ENCODE results near the gene HNF4A.
"Not testable (repeated sequence)": the region's sequence is repeated elsewhere in the genome, so short reads cannot be mapped to it uniquely, and the experiment has no call there.

The HNF4A gene

DNA sequence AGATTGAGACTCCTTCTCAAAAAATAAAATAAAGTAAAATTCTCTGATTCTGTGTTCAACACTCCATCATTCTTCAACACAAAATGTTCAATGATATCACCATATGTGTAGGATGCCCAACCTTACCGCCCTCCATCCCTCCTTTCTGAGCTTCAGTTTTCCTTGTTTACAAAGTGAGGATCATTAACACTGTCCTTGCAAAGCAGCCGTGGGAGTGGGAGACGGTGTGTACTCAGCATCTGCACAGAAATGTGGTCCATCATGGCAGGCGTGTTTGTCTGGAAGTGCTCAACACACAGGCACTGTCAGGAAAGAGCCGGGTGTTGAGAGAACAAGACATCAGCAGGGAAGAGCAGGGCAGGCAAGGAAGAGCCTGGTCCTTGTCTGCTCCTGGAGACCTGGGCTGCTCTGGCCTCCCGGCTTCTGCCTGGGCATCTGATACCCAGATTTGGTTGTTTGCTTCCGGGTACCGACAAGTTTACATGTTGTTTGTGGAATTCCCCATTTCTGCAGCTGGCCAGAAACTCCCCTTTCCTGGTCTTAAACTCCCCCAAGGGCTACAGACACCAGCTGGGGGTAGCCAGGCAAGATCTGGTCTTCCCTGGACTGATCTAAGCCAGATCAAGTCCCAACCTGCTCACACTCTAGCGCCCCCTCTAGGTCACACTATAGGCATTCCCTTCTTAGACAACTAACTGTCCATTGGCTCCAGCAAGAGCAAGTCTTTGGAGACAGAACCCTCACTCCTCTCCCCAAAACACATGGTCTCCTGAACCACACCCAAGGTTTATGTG lies 93.5 kb downstream of the HNF4A start:
- no peak for DNase-seq

DNA sequence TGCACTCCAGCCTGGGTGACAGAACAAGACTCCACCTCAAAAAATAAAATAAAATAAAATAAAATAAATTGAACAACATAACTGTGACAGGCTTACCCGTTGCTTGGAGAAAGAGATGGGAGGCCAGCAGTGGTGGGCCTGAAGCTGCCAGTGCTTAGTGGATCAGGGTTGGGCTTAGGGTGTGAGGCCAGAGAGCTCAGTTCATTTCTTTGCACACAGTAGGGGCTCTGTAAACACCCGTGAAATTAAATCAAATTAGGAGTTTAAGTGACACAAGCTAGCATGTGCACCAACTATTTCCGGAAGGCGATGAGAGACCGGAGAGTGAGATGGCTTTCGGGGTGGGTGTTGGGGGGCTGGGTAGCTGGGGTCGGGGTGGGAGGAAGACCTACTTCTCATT lies 94.4 kb downstream of the HNF4A start:
- no peak for DNase-seq

DNA sequence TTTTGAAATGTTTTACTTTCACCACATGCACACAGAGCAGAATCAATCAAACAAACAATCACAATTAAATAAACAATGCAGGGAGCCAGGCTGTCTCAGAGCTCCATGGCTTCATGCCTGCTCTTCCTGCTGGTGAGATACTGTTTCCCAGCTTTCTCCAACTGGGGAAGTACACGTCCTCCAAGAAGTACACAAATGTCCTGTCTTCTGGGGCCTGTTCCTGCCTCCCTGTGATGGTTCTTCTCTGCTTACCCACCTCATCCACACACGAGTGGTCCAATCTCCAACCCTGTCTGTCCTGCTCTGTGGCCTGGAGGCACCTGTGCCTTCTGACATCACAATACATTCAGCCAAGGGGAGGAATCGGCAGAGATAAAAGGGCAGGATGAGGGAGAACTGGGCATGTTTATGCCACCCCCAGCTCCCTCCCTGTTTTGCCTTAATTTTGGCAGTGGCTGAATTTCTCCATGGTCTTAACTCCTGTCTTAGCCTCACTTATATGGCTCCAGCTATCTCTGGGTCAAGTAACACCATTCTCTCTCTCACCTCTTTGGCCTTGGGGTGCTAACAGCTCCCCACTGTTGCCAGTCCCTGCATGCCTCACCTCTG lies 94.9 kb downstream of the HNF4A start:
- DNase-seq, result no peak

DNA sequence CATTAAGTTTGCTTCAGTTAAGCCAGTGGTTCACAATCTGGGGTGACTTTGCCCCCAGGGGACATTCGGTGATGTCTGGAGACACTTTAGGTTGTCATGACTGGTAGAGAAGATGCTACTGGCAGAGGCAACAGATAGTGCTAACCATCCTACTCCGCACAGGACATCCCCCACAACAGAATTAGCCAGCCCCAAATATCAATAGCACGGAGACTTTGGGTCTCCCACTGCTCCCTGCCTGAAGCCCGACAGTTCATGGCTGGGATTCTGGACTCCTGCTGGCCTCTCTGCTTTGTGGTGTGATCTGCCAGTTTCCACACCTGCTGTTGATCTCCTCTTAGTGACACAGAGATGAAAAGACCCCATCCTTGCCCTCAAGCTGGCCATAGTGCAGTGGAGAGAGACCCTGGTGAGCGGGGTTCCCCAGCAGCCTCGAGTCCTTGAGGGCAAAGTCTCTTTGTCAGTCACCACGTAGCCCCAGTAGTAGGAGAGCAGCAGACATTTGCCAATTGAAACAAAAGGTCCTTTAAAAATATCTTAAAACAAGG lies 95.5 kb downstream of the HNF4A start:
- DNase-seq, result no peak

DNA sequence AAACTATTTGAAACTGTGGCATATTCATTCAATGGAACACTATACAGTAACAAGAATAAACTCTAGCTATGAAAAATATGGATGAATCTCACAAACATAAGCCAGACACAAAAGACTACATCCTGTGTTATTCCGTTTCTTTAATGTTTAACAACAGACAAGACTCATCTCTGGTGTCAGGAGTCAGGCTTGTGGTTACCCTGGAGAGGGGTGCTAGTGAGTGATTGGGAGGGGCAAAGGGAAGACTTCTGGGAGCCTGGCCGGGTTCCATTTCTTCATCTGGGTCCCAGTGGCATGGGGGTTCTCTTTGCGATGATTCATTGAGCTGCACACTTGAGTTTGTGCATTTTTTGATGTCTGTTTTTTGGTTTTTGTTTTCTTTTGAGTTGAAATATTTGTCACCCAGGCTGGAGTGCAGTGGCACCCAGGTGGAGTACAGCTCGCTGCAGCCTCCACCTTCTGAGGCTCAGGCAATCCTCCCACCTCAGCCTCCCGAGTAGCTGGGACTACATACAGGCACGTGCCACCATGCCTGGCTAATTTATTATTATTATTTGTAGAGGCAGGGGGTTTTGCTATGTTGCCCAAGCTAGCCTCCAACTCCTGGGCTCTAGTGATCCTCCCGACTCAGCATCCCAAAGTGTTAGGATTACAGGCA lies 98.9 kb downstream of the HNF4A start:
- no peak for DNase-seq

DNA sequence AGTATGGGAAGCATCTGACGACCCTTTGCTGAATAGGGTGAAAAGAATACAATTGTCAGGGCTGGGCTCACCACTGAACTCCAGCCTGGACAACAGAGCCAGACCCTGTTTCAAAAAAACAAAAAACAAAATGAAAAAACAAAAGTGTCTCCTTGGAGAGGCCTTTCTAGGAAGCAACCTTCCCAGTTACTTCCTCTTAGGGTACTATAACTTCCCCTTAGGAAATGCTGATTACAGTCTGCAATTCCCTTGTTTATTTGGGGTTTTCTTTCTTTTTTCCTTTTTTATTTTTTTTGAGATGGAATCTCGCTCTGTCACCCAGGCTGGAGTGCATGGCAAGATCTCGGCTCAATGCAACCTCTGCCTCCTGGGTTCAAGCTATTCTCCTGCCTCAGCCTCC lies 99.6 kb downstream of the HNF4A start:
- no peak for DNase-seq

DNA sequence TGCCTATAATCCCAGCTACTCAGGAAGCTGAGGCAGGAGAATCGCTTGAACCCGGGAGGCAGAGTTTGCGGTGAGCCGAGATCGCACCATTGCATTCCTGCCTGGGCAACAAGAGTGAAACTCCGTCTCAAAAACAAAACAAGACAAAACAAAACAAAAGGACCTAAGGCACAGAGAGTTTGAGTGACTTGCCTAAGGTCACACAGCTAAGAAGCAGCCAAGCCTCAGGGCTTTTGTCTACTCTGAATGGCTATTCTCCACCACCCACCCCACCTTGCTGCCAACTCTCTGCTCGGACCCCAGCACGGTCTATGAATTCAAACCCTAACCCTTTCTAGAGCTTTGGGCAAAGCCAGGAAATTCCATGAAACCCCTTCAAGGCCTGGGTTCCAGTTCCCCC lies 101.1 kb downstream of the HNF4A start:
- no peak for DNase-seq

DNA sequence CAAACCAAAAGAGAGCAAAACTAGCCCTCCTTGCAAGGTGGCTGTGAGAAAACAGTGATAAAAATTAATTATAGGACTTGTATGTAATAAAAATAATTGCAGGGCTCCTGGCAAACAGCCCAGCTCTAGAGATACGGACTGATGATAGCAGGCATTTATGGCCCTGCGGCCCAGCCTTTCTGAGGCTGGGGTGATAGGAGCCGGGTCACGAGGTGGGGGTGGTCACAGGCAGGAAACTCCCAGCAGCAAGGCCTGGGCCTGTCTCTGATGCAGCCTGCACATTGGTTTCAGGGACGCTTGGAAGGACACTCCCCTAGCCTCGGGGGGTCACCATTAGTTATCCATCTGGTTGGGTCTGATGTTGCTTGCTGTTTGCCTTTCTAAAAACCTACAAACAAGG lies 101.5 kb downstream of the HNF4A start:
- no peak for DNase-seq

DNA sequence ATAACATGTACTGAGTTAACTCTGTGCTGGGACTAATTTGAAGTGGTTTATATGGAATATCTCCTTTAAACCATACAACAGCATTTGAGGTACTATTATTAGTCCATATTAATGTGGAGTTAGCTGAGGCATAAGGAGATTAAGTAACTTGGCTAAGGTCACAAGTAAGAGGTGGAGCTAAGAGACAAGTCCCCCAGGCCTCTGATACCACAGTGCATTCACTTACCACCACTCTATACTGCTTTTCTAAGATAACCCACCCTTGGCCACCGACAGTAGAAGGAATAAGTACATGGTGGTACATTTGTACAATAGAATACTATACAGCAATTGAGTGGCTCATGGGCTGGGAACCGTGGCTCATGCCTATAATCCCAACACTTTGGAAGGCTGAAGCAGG lies 103.8 kb downstream of the HNF4A start:
- DNase-seq, result no peak

DNA sequence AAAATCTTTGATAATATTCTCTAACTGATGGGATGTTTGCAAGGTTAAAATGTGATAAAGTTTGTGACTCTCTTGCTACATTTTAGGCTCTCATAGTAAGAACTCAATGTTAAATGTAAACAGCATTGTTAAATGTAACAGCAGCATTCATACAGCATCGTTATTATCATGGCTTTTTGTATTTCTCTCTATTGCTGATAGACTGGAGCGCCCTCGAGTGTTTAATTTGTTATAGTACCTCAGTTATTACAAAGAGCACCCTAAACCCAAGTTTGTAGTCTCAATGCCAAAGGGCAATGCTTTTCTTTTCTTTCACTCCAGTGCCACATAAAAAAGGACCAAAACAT lies 105.3 kb downstream of the HNF4A start:
- no peak for DNase-seq

DNA sequence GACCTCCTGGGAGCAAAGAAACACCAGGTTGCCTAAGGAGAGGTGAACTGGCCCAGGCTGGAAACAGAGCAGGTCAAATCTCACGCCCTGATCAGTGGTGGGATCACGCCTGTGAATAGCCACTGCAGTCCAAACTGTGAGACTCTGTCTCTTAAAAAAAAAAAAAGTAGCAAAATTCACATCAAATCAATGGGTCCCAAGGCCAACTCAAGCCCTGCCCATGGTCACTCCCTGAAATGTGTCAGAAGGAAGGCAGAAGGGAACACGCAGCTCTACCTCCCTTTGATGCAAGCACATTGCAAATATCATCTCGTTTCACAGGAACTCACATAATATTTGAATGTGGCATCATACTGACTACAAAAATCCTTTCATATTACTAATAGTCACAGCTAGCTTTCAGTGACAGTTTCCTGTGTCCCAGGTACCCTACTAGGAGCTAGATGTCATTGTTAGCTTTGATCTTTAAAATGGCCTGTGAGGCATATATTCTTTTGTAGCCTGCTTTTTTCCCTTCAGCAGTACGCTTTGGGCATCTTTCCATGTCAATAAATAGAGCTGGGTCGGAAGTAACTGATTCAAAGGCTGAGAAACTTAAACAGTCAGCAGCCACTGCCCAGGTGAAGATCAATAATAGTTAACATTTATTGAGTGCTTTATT lies 105.8 kb downstream of the HNF4A start:
- no peak for DNase-seq

DNA sequence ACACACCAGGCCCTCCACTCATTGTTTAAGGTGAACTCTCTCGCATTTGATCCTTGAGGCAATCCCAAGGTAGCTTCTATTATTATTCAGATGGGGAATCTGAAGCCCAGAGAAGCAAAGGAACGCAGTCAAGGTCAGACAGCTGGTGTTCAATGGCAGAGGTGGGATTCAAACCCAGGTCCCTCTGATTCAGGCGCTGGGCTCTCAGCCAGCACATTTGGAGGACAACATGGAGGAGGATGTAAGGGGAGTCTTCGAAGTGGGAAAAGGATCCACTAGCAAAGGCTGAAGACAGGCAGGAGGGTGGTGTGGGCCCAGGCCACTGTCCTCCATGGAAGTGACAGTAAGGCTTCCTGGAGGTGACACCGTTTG lies 106.3 kb downstream of the HNF4A start:
- DNase-seq, result no peak

DNA sequence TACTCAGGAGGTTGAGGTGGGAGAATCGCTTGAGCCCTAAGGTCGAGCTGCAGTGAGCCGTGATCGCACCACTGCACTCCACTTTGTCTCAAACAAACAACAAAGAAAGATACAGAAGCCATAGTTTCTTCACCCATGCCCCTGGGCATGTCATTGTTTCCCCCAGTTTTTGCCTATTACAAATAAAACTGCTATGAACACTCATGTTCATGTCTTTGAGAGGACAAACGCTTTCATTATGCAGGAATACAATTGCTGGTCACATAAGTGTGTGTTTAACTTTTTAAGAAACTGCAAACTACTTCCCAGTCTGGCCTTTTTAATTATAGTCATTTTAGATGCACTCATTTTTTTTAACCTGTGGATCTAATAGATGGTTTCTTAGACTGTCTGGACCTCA lies 108.0 kb downstream of the HNF4A start:
- DNase-seq, result no peak

DNA sequence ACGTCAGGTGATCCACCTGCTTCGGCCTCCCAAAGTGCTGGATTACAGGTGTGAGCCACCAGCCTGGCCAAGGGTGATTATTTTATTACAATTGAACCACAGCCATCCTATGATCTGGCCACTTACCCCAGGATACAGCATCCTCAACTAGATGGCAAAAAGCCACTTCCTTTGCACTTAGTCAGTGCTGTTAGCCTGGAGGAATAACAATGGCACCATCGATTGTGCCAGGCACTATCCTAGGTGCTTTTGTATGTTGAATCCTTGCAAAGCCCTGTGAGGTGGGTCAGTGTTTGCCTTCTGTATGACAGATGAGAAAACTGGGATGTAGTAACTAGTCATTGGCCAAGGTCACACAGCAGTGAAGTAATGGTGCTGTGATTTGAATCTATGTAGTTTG lies 109.0 kb downstream of the HNF4A start:
- DNase-seq, result no peak

DNA sequence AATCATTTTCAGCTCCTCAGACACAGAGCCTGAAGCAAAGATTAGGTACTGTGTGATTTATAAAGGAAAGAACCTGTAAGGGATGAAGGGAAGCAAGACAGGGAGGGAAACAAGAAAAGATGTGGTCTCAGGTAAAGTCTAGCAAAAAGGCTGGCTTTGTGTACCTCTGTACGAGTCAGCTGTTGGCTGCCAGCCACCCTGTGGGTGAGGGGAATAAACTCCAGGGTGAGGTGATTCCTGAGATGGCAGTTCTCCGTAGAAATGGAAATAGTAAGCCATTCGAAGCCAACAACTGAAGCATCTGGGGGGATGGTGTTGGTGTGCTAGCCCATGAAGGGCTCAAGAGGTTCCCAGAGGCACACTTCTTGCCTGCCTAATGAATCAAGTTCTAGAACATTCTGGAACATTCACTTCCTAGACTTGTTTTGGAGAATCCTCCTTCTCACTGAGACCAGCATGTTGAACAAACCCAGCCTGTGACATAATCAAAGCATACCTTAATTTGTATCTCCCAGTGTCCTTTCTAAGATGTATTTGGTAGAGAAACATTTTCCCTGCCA lies 109.6 kb downstream of the HNF4A start:
- no peak for DNase-seq

DNA sequence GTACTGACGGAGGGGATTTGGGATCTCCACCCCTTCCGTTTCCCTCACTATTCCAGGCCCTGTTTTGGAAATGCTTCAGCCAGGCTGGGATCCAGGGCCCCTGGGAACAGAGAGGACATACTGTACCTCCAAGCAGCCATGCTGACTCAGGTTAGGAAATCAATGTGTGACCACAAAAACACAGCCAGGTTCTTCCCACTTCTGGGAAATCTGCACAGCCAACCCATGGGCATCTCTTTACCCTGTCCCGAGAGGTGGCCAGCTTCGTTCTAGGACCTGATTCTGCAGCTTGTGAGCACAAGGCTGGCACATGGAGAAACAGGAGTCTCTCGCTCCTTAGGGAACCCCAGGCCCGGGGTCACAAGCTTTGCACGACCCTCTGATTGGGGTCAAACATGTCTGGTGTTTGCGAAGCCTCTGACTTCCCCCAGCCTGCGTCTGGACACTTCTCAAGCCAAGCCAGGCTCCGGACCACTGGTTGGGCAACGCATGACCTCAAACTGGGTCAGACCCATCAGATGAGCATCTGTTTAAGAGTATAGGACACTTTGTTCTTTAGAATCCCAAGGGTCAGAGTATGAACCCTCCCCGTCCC lies 111.9 kb downstream of the HNF4A start:
- no peak for DNase-seq

DNA sequence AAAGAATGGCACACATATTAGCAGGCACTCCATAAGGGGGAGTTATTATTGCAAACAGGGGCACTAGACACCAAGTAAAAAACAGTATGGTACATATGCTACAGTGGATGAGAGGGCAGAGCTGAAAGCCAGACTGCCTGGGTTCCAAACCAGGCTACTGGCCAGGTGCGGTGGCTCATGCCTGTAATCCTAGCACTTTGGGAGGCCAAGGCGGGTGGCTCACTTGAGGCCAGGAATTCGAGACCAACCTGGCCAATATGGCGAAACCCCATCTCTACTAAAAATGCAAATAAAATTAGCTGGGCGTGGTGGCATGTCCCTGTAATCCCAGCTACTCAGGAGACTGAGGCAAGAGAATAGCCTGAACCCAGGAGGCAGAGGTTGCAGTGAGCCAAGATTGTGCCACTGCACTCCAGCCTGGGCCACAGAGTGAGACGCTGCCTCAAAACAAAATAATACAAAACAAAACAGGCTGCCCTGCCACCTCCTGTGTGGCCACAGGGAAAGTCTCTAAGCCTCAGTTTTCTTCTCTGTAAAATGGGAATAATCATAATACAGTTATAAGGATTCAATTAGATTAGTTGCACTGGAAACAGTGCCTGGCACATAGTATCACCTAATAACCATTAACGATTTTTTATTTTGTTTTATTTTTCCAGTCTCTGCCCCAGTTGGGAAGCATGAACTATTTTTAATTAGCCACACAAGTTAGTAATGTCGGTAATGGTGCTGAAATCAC lies 112.7 kb downstream of the HNF4A start:
- DNase-seq, result no peak

DNA sequence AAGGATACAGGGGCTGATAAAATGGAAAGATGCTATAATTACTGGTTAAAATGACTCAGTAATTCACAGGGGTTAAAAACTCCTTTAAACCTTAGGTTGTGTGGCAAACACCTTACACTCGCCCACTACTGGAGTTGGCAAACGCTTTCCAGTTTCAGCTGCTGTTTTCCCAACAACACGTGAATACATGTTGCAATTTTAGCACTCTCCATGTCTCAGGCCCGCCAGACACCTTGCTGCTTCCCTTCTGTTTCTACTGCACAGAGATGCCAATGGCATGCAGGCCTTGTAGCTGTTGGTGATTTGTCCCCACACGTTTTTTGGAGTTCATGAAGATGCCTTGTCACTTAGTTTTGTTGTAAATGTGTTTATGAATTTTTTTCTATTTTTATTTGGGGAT lies 114.8 kb downstream of the HNF4A start:
- no peak for DNase-seq

DNA sequence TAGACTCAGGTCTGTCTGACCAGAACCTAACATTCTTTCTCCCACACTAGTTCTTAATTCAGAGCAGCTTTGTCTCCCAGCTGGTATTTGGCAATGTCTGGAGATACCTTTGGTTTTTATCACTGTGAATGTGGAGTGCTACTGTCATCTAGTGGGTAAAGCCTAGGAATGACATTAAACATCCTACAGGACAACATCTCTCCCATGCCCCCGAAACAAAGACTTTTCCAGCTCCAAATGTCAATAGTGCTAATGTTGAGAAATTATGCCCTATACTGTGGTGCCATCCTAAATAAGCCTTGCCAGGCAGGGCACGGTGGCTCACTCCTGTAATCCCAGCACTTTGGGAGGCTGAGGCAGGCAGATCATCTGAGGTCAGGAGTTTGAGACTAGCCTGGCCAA lies 116.0 kb downstream of the HNF4A start:
- no peak for DNase-seq

DNA sequence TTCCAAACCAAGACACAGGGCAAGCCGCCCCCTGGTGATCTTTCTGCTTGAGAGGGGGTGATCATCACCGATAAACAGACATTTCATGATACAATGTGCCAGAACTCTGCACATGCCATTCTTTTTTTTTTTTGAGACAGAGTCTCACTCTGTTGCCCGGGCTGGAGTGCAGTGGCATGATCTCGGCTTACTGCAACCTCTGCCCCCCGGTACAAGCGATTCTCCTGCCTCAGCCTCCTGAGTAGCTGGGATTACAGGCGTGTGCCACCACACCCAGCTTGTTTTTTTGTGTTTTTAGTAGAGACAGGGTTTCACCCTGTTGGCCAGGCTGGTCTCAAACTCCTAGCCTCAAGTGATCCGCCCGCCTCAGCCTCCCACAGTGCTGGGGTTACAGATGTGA lies 116.8 kb downstream of the HNF4A start:
- DNase-seq, result not testable (repeated sequence)

DNA sequence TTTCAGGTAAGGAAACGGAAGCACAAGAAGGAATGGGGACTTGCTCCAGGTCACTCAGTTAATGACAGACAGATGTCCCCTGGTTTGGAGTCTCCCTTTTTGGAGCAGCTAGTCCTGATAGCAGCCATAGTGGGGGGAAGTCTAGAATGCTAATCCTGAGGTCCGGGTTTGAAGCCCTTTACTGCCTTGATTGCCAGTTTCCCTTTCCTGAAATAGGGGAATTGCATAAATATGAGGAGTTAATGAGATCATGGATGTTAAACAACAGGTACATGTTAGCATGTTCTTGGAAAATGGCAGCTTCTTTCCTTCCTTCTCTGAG lies 119.8 kb downstream of the HNF4A start:
- DNase-seq, result no peak

All from T-helper 9 cell (primary cell).